ENCODE results near the gene RAB25.

Gene RAB25

GRCh38 chr1:156090138-156090839, 29.3 kb downstream of the RAB25 start:
- Histone ChIP-seq H3K4me3 (ENCODE audit: low read length) (no peak overlapping the region), H3K4me2 (ENCODE audit: low read length) (no peak overlapping the region), H3K36me3 (ENCODE audit: control insufficient read depth, low read length) (no peaks in the 10 kb centered on the region), H3F3A (ENCODE audit: control insufficient read depth, insufficient read depth) (no peaks in the 10 kb centered on the region), H3K79me2 (ENCODE audit: control insufficient read depth, low read length) (no peaks in the 10 kb centered on the region), H3K9me3 (ENCODE audit: control insufficient read depth, insufficient read depth, low read length) (no peaks in the 10 kb centered on the region), H3K9me2 (replicated peaks; ENCODE audit: control insufficient read depth, low read length) (no peaks in the 10 kb centered on the region), H4K20me1 (ENCODE audit: control insufficient read depth, insufficient read depth, low read depth, low read length) (no peaks in the 10 kb centered on the region), H3K27ac (ENCODE audit: low read depth, low read length) (no peak overlapping the region), H3K27me3 (ENCODE audit: control insufficient read depth, low read length) (no peaks in the 10 kb centered on the region), H3K4me1 (ENCODE audit: control insufficient read depth, low read length) (peaks cover 13% of the 10 kb centered on the region)
- TF ChIP-seq EZH2phosphoT487 (IDR thresholded peaks at IDR 0.05; ENCODE audit: borderline replicate concordance, low read length) (no peak), CTCF (IDR thresholded peaks at IDR 0.05; ENCODE audit: low read depth, low read length, poor library complexity, severe bottlenecking) (no peak)

GRCh38 chr1:156090840-156091188, 29.9 kb downstream of the RAB25 start:
- Histone ChIP-seq H3K4me2 (ENCODE audit: low read length) (no peak overlapping the region), H3K27me3 (ENCODE audit: control insufficient read depth, low read length) (no peaks in the 10 kb centered on the region), H3K79me2 (ENCODE audit: control insufficient read depth, low read length) (no peaks in the 10 kb centered on the region), H3F3A (ENCODE audit: control insufficient read depth, insufficient read depth) (no peaks in the 10 kb centered on the region), H3K9me3 (ENCODE audit: control insufficient read depth, insufficient read depth, low read length) (no peaks in the 10 kb centered on the region), H3K9me2 (replicated peaks; ENCODE audit: control insufficient read depth, low read length) (no peaks in the 10 kb centered on the region), H3K4me1 (ENCODE audit: control insufficient read depth, low read length) (peaks cover 13% of the 10 kb centered on the region), H3K36me3 (ENCODE audit: control insufficient read depth, low read length) (no peaks in the 10 kb centered on the region), H3K4me3 (ENCODE audit: low read length) (no peak overlapping the region), H4K20me1 (ENCODE audit: control insufficient read depth, insufficient read depth, low read depth, low read length) (no peaks in the 10 kb centered on the region), H3K27ac (ENCODE audit: low read depth, low read length) (no peak overlapping the region)
- TF ChIP-seq CTCF (IDR thresholded peaks at IDR 0.05; ENCODE audit: low read depth, low read length, poor library complexity, severe bottlenecking): peak; percentile 91
- TF ChIP-seq EZH2phosphoT487 (IDR thresholded peaks at IDR 0.05; ENCODE audit: borderline replicate concordance, low read length): no peak

GRCh38 chr1:156091610-156092009, 30.6 kb downstream of the RAB25 start:
- Histone ChIP-seq H3K9me3 (ENCODE audit: control insufficient read depth, insufficient read depth, low read length) (no peaks in the 10 kb centered on the region), H3K27ac (ENCODE audit: low read depth, low read length) (no peak overlapping the region), H3K4me1 (ENCODE audit: control insufficient read depth, low read length) (peaks cover 21% of the 10 kb centered on the region), H3K79me2 (ENCODE audit: control insufficient read depth, low read length) (no peaks in the 10 kb centered on the region), H4K20me1 (ENCODE audit: control insufficient read depth, insufficient read depth, low read depth, low read length) (no peaks in the 10 kb centered on the region), H3F3A (ENCODE audit: control insufficient read depth, insufficient read depth) (no peaks in the 10 kb centered on the region), H3K9me2 (replicated peaks; ENCODE audit: control insufficient read depth, low read length) (no peaks in the 10 kb centered on the region), H3K4me3 (ENCODE audit: low read length) (no peak overlapping the region), H3K4me2 (ENCODE audit: low read length) (no peak overlapping the region), H3K36me3 (ENCODE audit: control insufficient read depth, low read length) (no peaks in the 10 kb centered on the region), H3K27me3 (ENCODE audit: control insufficient read depth, low read length) (no peaks in the 10 kb centered on the region)
- TF ChIP-seq EZH2phosphoT487 (IDR thresholded peaks at IDR 0.05; ENCODE audit: borderline replicate concordance, low read length) (no peak), CTCF (IDR thresholded peaks at IDR 0.05; ENCODE audit: low read depth, low read length, poor library complexity, severe bottlenecking) (no peak)

All from DOHH2 (cell line).